ENCODE measurements around the gene PARD3.

- no peak for TF ChIP-seq RCOR1 (conservative IDR thresholded peaks at IDR 0.05; ENCODE audit: low read depth, low read length)
- TF ChIP-seq SIX5 (IDR thresholded peaks at IDR 0.05; ENCODE audit: low read depth, low read length, severe bottlenecking) = no peak
- no peak for TF ChIP-seq RAD21 (IDR thresholded peaks at IDR 0.05; ENCODE audit: insufficient read depth, low read depth, low read length)
- TF ChIP-seq EP300 (IDR thresholded peaks at IDR 0.05; ENCODE audit: borderline replicate concordance in 1 of 2, control insufficient read depth in 1 of 2, low read depth in 2 of 2, low read length in 2 of 2) = no peak
- no peak for TF ChIP-seq SMC3 (IDR thresholded peaks at IDR 0.05; ENCODE audit: borderline replicate concordance, low read length)
- no peak for TF ChIP-seq ZNF622 (IDR thresholded peaks at IDR 0.05)
- TF ChIP-seq CTCF (IDR thresholded peaks at IDR 0.05 in 2 of 3, conservative IDR thresholded peaks at IDR 0.05 in 1 of 3; ENCODE audit: control insufficient read depth in 2 of 3, extremely low read depth in 1 of 3, insufficient read depth in 1 of 3, low read depth in 3 of 3, low read length in 3 of 3) = no peak
- no peak for TF ChIP-seq MAX (IDR thresholded peaks at IDR 0.05; ENCODE audit: low read depth, low read length)
- no peak for TF ChIP-seq POLR2AphosphoS2 (IDR thresholded peaks at IDR 0.05; ENCODE audit: low read depth, low read length)
- TF ChIP-seq NR2C1 (IDR thresholded peaks at IDR 0.05) = no peak
- TF ChIP-seq POLR2A (IDR thresholded peaks at IDR 0.05; ENCODE audit: low read depth, low read length) = no peak
- no peak for TF ChIP-seq CBFB (IDR thresholded peaks at IDR 0.05; ENCODE audit: low read depth)
Observed at GRCh38 chr10:34808336-34808735, 6.8 kb downstream of the PARD3 start.

Measured in GM12878 (cell line).